Natural killer cell (primary cell): ENCODE results near the gene TMEM43. TPM values are rescaled to one million over a fixed set of nuclear protein-coding genes. Genes with fewer than 3 reads are reported as not detected.

Source experiments
- ATAC-seq, 3 donors: fragments of 150-1000 bp in 2 of 3; fragments of 200-7000 bp in 1 of 3; cut with Tn5 transposase; 1 replicate in 1 of 3; 2 replicates in 2 of 3; pipeline ENCODE4 v1.10.0; 2021; ENCODE audit warnings: mild to moderate bottlenecking in 2 of 3, moderate library complexity in 2 of 3
- DNase-seq, 2 donors: peaks; one replicate each; pipeline versions ENCODE4 v3.0.0 to v3.0.0-alpha.2; 2013 to 2021; ENCODE audit warnings: mixed read lengths in 1 of 2
- H3K27ac ChIP-seq: one replicate; pipeline ENCODE4 v1.5.1; 2013; ENCODE audit warnings: mild to moderate bottlenecking, low read length
- H3K27me3 ChIP-seq: one replicate; pipeline ENCODE4 v1.6.1; 2013; ENCODE audit warnings: low read length; ENCODE audit not compliant: control insufficient read depth, insufficient read depth
- H3K36me3 ChIP-seq: one replicate; pipeline ENCODE4 v1.6.1; 2013; ENCODE audit warnings: low read length; ENCODE audit not compliant: control insufficient read depth, insufficient read depth
- H3K4me1 ChIP-seq: one replicate; pipeline ENCODE4 v1.6.1; 2013; ENCODE audit warnings: low read length; ENCODE audit not compliant: control insufficient read depth, insufficient read depth
- H3K4me3 ChIP-seq: one replicate; pipeline ENCODE4 v1.5.1; 2013; ENCODE audit warnings: low read length
- H3K9me3 ChIP-seq: one replicate; pipeline ENCODE4 v1.6.1; 2013; ENCODE audit warnings: low read length; ENCODE audit not compliant: control insufficient read depth, insufficient read depth
- H3K27ac Mint-ChIP-seq, 2 donors: one replicate each; pipeline ENCODE4 v1.8.0; 2022; ENCODE audit warnings: mild to moderate bottlenecking in 2 of 2, mixed read lengths in 2 of 2, moderate library complexity in 1 of 2
- H3K27me3 Mint-ChIP-seq, 2 donors: one replicate each; pipeline ENCODE4 v1.8.0; 2022; ENCODE audit warnings: low read depth in 2 of 2, mixed read lengths in 2 of 2
- H3K36me3 Mint-ChIP-seq: one replicate; pipeline ENCODE4 v1.8.0; 2022; ENCODE audit warnings: mixed read lengths
- H3K4me1 Mint-ChIP-seq, 2 donors: one replicate each; pipeline ENCODE4 v1.8.0; 2022; ENCODE audit warnings: mixed read lengths in 2 of 2
- H3K4me3 Mint-ChIP-seq: one replicate; pipeline ENCODE4 v1.8.0; 2022; ENCODE audit warnings: mild to moderate bottlenecking, moderate library complexity, mixed read lengths
- H3K9me3 Mint-ChIP-seq, 2 donors: one replicate each; pipeline ENCODE4 v1.8.0; 2022; ENCODE audit warnings: mixed read lengths in 2 of 2
- CTCF ChIP-seq: fragments of 200-600 bp; IDR thresholded peaks from one replicate; pipeline ENCODE4 v1.8.0; 2022; ENCODE audit warnings: antibody characterized with exemption
- WGBS: methylation state at CpG from one replicate; pipeline ENCODE4 v1.1.7; 2013; ENCODE audit warnings: missing lambda C conversion rate; ENCODE audit not compliant: insufficient coverage; 5-methylcytosine and 5-hydroxymethylcytosine counted together
- intact Hi-C: fragments of 100-400 bp; cut with micrococcal nuclease; formaldehyde crosslinking; loops from one replicate; pipeline ENCODE4 v1.14.2; 2022
- total RNA-seq, 4 donors: library from RNA; stranded (reverse); fragments of 120-200 nt in 1 of 4; gene quantifications; one replicate each; pipeline versions ENCODE4 v1.2.3 to v1.2.4, GENCODE V29; 2013 to 2022

TMEM43 gene
- total RNA-seq, 3 donors from 2014 or later (not counting 1 experiment from before 2014, with no cell fraction given) = 49.5 to 61.1 (median 54.1) TPM

GRCh38 chr3:14142567-14143270, 17.9 kb downstream of the TMEM43 start:
- Histone ChIP-seq H3K4me1 (peaks cover 52% of the 10 kb centered on the region), H3K4me3 (no peak overlapping the region), H3K36me3 (peaks cover 34% of the 10 kb centered on the region), H3K27ac (peak overlapping the region; percentile 97), H3K9me3 (no peaks in the 10 kb centered on the region), H3K27me3 (no peaks in the 10 kb centered on the region)
- ATAC-seq = peak; percentile 49 to 66 (median 63)
- peak overlapping the region; percentile 86 for H3K4me3 Mint-ChIP-seq
- peak; percentile 58 to 89 for DNase-seq
- 36% methylated on average over 8 of the region's 8 CpGs for WGBS
- H3K27ac Mint-ChIP-seq = peak overlapping the region; percentile 95 to 100
- H3K4me1 Mint-ChIP-seq = peaks cover 48 to 57% of the 10 kb centered on the region in 2 donors
- no peaks in the 10 kb centered on the region for H3K27me3 Mint-ChIP-seq
- intact Hi-C loops = loop anchor here (1.0 to 10.0 kb wide), 4 partner anchors 17 to 1652 kb away; partner anchors contain the start of genes ANKRD28 and TMEM43
- H3K9me3 Mint-ChIP-seq = no peaks in the 10 kb centered on the region
- TF ChIP-seq CTCF = no peak
- no peaks in the 10 kb centered on the region for H3K36me3 Mint-ChIP-seq

GRCh38 chr3:14143271-14144225, 18.7 kb downstream of the TMEM43 start:
- Histone ChIP-seq H3K27me3 (no peaks in the 10 kb centered on the region), H3K36me3 (peaks cover 39% of the 10 kb centered on the region), H3K4me1 (peaks cover 52% of the 10 kb centered on the region), H3K4me3 (no peak overlapping the region), H3K27ac (peak overlapping the region; percentile 97), H3K9me3 (no peaks in the 10 kb centered on the region)
- H3K4me3 Mint-ChIP-seq = peak overlapping the region; percentile 86
- 69% methylated on average over 5 of the region's 7 CpGs for WGBS
- ATAC-seq (peak in 1 of 3 donors; percentile 5), DNase-seq (no peak)
- H3K27ac Mint-ChIP-seq = peak overlapping the region; percentile 95 to 100
- no peaks in the 10 kb centered on the region for H3K9me3 Mint-ChIP-seq
- no peaks in the 10 kb centered on the region for H3K27me3 Mint-ChIP-seq
- no peak for TF ChIP-seq CTCF
- peaks cover 48 to 57% of the 10 kb centered on the region in 2 donors for H3K4me1 Mint-ChIP-seq
- no peaks in the 10 kb centered on the region for H3K36me3 Mint-ChIP-seq
- intact Hi-C loops = loop anchor here (1.0 to 10.0 kb wide), 7 partner anchors 35 to 1651 kb away; partner anchors contain the start of genes ANKRD28, LSM3, RBSN and XPC

- Mint-ChIP-seq H3K27ac (peak overlapping the region; percentile 95 to 100), H3K36me3 (no peaks in the 10 kb centered on the region), H3K27me3 (no peaks in the 10 kb centered on the region), H3K4me3 (peak overlapping the region; percentile 84), H3K4me1 (peaks cover 48 to 57% of the 10 kb centered on the region in 2 donors), H3K9me3 (no peaks in the 10 kb centered on the region)
- Histone ChIP-seq H3K4me3 (peak overlapping the region; percentile 4), H3K9me3 (no peaks in the 10 kb centered on the region), H3K4me1 (peaks cover 52% of the 10 kb centered on the region), H3K36me3 (peaks cover 34% of the 10 kb centered on the region), H3K27me3 (no peaks in the 10 kb centered on the region), H3K27ac (peak overlapping the region; percentile 97)
- DNase-seq (peak; percentile 77 to 96), ATAC-seq (peak; percentile 70 to 90 (median 76))
- intact Hi-C loops = loop anchor here (1.0 to 10.0 kb wide), 6 partner anchors 34 to 1650 kb away; partner anchors contain the start of genes ANKRD28, LSM3, RBSN and XPC
- WGBS = 11% methylated on average over 6 of the region's 7 CpGs
- TF ChIP-seq CTCF = no peak
Measured at GRCh38 chr3:14144423-14145075, 19.7 kb downstream of the TMEM43 start.
